Nephron (organoid): ENCODE data around the gene LDB1.

Experiments
- H3K27ac Mint-ChIP-seq, 3 experiments: 2 replicates each; pipeline ENCODE4 v1.8.0; 2020; ENCODE audit warnings: mixed read lengths in 3 of 3, mild to moderate bottlenecking in 2 of 3, moderate library complexity in 1 of 3
- H3K27me3 Mint-ChIP-seq: 2 replicates; pipeline ENCODE4 v1.8.0; 2021; ENCODE audit warnings: low read depth, mild to moderate bottlenecking, moderate library complexity, mixed read lengths
- H3K36me3 Mint-ChIP-seq: 2 replicates; pipeline ENCODE4 v1.8.0; 2020; ENCODE audit warnings: low read depth, mixed read lengths
- H3K4me1 Mint-ChIP-seq: 2 replicates; pipeline ENCODE4 v1.8.0; 2020; ENCODE audit warnings: mixed read lengths
- H3K4me3 Mint-ChIP-seq, 3 experiments: 2 replicates each; pipeline ENCODE4 v1.8.0; 2020; ENCODE audit warnings: mild to moderate bottlenecking in 3 of 3, mixed read lengths in 3 of 3, moderate library complexity in 2 of 3
- H3K9me3 Mint-ChIP-seq: 2 replicates; pipeline ENCODE4 v1.8.0; 2020; ENCODE audit warnings: mixed read lengths
- TF ChIP-seq, protein P1 (sequence below), 3 experiments: fragments of 200-600 bp; sonication (generic); IDR thresholded peaks; one replicate each; pipeline ENCODE4 v1.5.0; 2021; ENCODE audit warnings: antibody characterized with exemption in 3 of 3; ENCODE audit not compliant: unreplicated experiment in 3 of 3

The LDB1 gene

DNA sequence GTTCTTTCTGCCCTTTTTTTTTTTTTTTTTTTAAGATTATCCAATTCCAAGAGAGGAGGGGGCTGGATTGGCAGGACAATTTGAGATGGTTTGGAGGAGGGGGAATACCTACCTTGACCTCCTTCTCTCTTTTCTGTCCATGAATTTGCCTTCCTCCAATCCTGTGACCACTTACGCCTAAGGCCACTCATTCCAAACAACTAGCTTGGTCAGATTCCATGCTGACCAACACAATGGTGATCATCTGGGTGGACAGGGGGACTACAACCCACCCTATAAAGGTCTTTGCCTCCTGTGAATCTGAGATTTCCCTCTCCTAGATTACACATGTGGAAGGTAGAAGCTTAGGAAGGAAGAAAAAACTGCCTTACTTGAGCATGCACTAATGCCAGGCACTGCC, 2.3 kb upstream of the LDB1 start:
- no peaks in the 10 kb centered on the region for H3K36me3 Mint-ChIP-seq
- H3K27ac Mint-ChIP-seq: peak overlapping the region; percentile 95 to 100 (median 99)
- peaks cover 39% of the 10 kb centered on the region for H3K4me1 Mint-ChIP-seq
- no peaks in the 10 kb centered on the region for H3K9me3 Mint-ChIP-seq
- TF ChIP-seq, protein P1, sequence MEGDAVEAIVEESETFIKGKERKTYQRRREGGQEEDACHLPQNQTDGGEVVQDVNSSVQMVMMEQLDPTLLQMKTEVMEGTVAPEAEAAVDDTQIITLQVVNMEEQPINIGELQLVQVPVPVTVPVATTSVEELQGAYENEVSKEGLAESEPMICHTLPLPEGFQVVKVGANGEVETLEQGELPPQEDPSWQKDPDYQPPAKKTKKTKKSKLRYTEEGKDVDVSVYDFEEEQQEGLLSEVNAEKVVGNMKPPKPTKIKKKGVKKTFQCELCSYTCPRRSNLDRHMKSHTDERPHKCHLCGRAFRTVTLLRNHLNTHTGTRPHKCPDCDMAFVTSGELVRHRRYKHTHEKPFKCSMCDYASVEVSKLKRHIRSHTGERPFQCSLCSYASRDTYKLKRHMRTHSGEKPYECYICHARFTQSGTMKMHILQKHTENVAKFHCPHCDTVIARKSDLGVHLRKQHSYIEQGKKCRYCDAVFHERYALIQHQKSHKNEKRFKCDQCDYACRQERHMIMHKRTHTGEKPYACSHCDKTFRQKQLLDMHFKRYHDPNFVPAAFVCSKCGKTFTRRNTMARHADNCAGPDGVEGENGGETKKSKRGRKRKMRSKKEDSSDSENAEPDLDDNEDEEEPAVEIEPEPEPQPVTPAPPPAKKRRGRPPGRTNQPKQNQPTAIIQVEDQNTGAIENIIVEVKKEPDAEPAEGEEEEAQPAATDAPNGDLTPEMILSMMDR (IDR thresholded peaks at IDR 0.05; ENCODE audit: unreplicated experiment in 3 of 3): no peak
- no peaks in the 10 kb centered on the region for H3K27me3 Mint-ChIP-seq
- peak overlapping the region; percentile 61 to 95 (median 70) for H3K4me3 Mint-ChIP-seq

DNA sequence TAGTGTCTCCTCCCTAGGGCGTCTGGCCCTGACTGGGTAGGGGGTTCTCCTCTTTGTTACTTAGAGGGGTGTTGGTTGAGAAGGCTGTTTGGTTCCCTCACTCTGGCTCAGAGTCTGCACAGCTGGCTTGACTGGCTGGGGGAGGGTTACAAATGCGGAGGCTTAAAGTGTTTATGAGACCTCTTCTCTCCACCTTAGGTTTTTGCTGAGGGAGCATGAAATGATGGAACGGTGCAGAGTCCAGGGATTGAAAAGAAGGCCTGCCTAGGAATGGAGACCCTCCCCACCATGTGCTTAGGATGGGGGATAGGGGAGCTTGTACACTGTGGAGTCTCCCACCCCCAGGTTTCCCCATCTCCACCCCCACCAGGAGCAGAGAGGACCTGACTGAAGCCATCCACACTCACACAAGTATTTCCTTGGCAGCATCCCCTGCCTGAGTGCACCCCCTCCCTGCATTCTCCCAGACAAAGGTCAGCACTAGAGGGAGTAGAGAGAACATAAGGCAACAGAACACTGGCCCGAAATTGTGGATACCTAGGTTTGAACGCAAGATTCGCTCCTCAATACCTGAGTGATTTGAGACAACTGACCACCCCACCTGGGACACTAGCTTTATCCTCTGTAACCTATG, 1.7 kb upstream of the LDB1 start:
- Mint-ChIP-seq H3K4me3 (peak overlapping the region; percentile 92 to 96 (median 95)), H3K36me3 (no peaks in the 10 kb centered on the region), H3K27me3 (no peaks in the 10 kb centered on the region), H3K9me3 (no peaks in the 10 kb centered on the region), H3K27ac (peak overlapping the region; percentile 95 to 100 (median 99)), H3K4me1 (peaks cover 45% of the 10 kb centered on the region)
- TF ChIP-seq, protein P1 (IDR thresholded peaks at IDR 0.05; ENCODE audit: unreplicated experiment in 3 of 3): peak in 2 of 3 experiments; percentile 30

DNA sequence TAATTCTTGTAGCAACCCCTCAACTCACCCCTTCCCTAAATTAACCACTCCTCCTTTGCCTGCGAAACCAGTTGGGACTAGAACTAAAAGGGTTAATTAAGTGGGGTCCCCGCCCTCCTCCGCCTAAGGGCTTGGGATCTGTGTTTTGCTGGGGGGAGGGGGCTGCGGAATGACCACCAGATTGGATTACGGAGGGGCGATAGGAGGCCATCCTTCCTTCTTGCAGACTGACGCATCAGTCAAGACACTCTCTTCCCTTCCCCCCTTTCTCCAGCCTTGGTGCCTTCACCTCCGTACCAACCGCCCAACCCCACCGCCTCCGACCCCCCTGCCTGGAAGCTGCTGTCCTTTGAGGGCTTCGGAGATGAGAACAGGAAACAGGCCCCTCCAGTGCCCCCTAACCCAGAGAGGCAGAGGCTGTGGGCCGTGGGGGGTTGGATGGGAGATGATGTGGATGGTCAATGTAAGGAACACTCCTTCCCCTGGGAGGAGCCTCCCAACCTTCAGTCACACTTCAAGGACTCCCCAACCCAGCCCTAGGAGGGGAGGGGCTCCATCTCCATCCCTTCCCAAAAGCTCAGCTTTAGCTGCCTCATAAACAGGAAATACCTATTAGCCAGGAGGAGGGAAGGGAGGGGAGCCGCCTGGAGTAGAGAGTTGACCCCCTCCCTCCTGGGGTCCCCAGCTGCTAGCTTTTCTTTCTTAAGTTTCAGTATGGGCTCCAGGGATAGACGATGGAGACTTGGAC, 997 bp upstream of the LDB1 start:
- H3K4me3 Mint-ChIP-seq: peak overlapping the region; percentile 92 to 96 (median 95)
- H3K27me3 Mint-ChIP-seq: no peaks in the 10 kb centered on the region
- TF ChIP-seq, protein P1 (IDR thresholded peaks at IDR 0.05; ENCODE audit: unreplicated experiment in 3 of 3): no peak
- peak overlapping the region; percentile 95 to 100 (median 99) for H3K27ac Mint-ChIP-seq
- H3K36me3 Mint-ChIP-seq: no peaks in the 10 kb centered on the region
- H3K9me3 Mint-ChIP-seq: no peaks in the 10 kb centered on the region
- peaks cover 52% of the 10 kb centered on the region for H3K4me1 Mint-ChIP-seq

DNA sequence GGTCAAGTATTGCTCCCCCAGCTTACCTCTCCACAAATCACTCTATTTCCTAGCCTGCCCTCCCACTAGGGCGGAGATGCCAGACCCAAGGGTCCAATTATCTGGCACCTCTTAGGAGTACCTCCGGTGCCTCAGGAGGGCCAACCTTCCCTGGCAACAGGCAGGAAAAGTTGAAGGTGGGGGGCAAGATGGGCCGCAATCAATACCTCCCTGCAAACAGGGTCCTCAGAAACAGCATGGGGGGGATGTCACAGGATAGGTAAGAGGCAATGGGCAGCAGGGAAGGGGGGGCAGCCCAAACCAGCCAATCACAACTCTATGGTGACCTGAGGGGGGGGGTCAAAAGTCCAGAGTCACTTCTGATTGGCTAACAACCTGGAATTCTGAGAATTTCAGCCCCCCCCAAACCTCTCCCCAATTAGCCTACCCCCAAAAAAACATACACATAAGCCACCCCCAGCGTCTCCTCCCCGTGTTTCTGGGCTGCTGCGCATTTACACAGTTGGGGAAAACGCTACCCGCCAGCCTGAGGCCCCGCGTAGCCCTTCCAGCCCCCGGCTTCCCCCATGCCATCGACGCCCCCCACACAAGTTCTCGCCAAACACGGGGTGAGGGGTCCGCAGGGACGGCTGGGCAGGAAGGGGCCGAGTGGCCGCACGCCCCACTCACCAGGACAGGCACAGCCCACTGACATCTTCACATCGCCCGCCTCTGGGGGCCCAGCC, 589 bp downstream of the LDB1 start:
- H3K27ac Mint-ChIP-seq: peak overlapping the region; percentile 95 to 99 (median 96)
- H3K4me3 Mint-ChIP-seq: peak overlapping the region; percentile 92 to 98 (median 97)
- no peaks in the 10 kb centered on the region for H3K27me3 Mint-ChIP-seq
- H3K9me3 Mint-ChIP-seq: no peaks in the 10 kb centered on the region
- H3K36me3 Mint-ChIP-seq: no peaks in the 10 kb centered on the region
- peaks cover 67% of the 10 kb centered on the region for H3K4me1 Mint-ChIP-seq
- TF ChIP-seq, protein P1 (IDR thresholded peaks at IDR 0.05; ENCODE audit: unreplicated experiment in 3 of 3): no peak

DNA sequence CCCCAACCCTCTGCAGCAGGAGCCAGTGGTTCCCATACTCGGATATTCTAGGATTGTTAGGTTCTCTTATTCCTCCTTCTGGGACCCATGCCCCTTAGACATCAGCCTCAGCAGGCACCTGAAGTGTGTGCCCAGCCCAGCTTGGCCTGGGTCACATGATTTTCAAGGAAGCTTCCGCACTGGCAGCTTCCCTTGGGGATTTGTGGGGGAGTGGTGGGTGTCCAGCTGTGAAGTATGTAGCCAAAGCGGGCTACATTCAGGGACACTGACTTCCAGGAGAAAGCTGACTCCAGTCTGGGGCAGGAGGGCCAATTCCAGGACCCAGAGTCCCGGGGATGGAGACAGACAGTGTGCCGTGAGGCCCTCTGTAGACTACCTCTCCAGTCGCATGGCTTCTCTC, 1.3 kb downstream of the LDB1 start:
- TF ChIP-seq, protein P1 (IDR thresholded peaks at IDR 0.05; ENCODE audit: unreplicated experiment in 3 of 3): no peak
- peaks cover 67% of the 10 kb centered on the region for H3K4me1 Mint-ChIP-seq
- H3K9me3 Mint-ChIP-seq: no peaks in the 10 kb centered on the region
- peak overlapping the region; percentile 92 to 98 (median 97) for H3K4me3 Mint-ChIP-seq
- H3K27me3 Mint-ChIP-seq: no peaks in the 10 kb centered on the region
- H3K27ac Mint-ChIP-seq: peak overlapping the region; percentile 95 to 99 (median 96)
- no peaks in the 10 kb centered on the region for H3K36me3 Mint-ChIP-seq
